Stimulated activated effector memory CD8-positive, alpha-beta T cell treated with anti-CD3 and anti-CD28 coated beads, Interleukin-12 subunit alpha, Interleukin-12 subunit beta, amount 100 ng/mL, for 72 hours (primary cell): Measurements from ENCODE around the gene GCN1.

Source experiments
- ATAC-seq: fragments of 150-1000 bp; cut with Tn5 transposase; 2 replicates; pipeline ENCODE4 v1.10.0; 2021
- DNase-seq, 2 donors: peaks; one replicate each; pipeline ENCODE4 v3.0.0; 2021 to 2022; ENCODE audit warnings: low spot score in 2 of 2
- H3K27ac Mint-ChIP-seq: one replicate; pipeline ENCODE4 v1.8.0; 2022; ENCODE audit warnings: mild to moderate bottlenecking, mixed read lengths
- H3K36me3 Mint-ChIP-seq: one replicate; pipeline ENCODE4 v1.8.0; 2022; ENCODE audit warnings: mild to moderate bottlenecking, mixed read lengths
- H3K4me1 Mint-ChIP-seq: one replicate; pipeline ENCODE4 v1.8.0; 2022; ENCODE audit warnings: mixed read lengths
- H3K4me3 Mint-ChIP-seq: one replicate; pipeline ENCODE4 v1.8.0; 2022; ENCODE audit warnings: mild to moderate bottlenecking, mixed read lengths
- H3K9me3 Mint-ChIP-seq: one replicate; pipeline ENCODE4 v1.8.0; 2022; ENCODE audit warnings: mixed read lengths

Gene GCN1

DNA sequence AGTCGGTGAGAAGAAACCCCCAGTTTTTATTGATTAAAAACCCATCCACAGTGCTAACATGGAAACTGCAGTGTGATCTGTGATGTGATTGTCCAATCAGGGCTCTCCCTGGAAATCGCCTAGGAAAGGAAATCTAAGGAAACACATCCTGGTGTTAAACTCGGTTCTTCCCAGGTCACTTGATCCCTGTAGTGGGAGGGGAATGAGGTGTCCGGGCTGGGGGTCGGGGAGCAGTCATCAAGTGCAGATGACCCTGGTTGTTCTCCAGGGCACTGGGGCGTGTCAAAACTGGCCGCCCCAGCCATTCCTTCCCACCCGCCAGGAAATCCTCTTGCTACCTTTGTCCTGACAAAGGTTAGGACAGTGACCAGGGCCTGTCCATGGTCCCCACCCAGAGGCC, 98.8 kb downstream of the GCN1 start:
- peaks cover 92% of the 10 kb centered on the region for H3K36me3 Mint-ChIP-seq
- H3K4me3 Mint-ChIP-seq: no peak overlapping the region
- no peak for DNase-seq
- no peak for ATAC-seq
- H3K9me3 Mint-ChIP-seq: no peaks in the 10 kb centered on the region
- peaks cover 23% of the 10 kb centered on the region for H3K4me1 Mint-ChIP-seq
- no peak overlapping the region for H3K27ac Mint-ChIP-seq

DNA sequence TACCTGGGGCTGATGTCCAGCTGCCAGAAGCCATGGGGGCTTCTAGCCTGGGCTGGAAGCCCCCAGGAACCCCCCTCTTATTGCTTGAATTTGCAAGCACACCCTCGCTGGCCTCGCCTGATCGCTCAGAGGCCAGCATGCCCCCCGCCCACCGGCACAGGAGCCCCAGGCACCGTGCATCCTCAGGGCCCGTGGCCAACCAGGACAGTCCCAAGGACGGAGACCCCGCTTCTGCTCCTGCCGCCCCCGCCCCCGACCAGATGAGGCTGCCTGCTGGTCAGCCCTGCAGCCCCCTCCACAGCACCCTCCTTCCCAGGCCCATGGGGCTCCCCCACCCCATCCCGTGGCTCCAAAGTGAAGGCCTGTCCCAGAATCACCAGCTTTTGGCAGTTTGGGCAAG, 99.2 kb downstream of the GCN1 start:
- ATAC-seq (no peak), DNase-seq (no peak)
- H3K27ac Mint-ChIP-seq: no peak overlapping the region
- H3K4me3 Mint-ChIP-seq: no peak overlapping the region
- peaks cover 92% of the 10 kb centered on the region for H3K36me3 Mint-ChIP-seq
- H3K4me1 Mint-ChIP-seq: peaks cover 21% of the 10 kb centered on the region
- no peaks in the 10 kb centered on the region for H3K9me3 Mint-ChIP-seq

DNA sequence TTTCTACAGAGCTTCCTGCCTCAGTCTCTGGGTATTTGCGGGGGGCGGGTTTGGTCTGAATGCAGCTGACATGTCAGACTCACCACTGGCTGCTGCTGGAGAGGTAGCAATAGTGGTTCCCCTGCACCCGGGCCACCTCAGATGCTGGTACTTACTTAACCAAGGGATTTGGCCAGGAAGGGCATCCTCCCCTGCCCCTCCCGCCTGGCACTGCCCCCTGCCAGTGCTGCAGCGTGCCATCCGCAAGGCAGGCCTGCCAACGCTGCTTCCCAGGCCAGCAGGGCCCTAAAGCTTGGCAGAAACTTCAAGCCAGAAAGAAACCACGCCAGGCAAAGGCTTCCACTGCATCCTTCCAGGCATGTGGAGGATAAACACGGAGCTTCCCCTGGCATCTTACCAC, 100.0 kb downstream of the GCN1 start:
- peak overlapping the region; percentile 65 for H3K27ac Mint-ChIP-seq
- ATAC-seq (no peak), DNase-seq (no peak)
- no peaks in the 10 kb centered on the region for H3K9me3 Mint-ChIP-seq
- H3K36me3 Mint-ChIP-seq: peaks cover 92% of the 10 kb centered on the region
- H3K4me1 Mint-ChIP-seq: peaks cover 16% of the 10 kb centered on the region
- no peak overlapping the region for H3K4me3 Mint-ChIP-seq

DNA sequence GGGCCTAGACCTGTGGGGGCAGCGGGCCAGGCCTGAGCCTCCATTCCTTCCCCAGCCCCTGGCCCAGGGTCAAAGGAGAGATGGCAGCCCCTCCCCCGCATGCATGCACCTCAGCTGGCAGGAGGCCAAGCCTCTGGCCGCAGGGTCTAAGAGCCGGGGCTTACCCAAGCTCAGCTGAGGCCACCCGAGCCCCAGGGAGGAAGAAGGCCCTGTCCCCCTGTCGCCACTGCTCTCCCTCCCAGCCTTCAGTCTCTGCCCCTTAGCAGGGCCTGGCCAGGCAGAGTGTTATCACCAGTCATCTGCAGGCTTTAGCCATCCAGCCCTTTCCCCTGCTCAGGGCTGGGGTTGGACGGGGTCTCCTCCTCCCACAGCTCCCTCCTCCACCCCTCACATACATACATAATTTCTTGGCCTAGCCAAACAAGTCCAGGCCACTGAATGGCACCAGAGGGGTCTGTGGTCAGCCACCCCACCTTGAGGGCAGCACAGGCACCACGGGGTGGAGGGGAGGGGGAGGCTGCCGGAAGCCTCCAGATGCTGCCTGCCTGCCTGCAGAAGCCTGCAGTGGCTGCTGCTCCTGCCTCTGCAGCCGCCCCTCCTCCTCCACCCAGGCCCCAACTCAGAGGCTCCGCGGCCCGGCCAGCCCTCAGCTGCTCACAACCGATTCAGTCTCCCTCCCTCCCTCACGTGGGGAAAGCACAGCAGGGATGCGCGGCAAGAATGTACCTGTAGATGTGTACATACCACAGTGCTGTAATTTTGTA, 100.7 kb downstream of the GCN1 start:
- H3K27ac Mint-ChIP-seq: peak overlapping the region; percentile 65
- peaks cover 16% of the 10 kb centered on the region for H3K4me1 Mint-ChIP-seq
- DNase-seq (no peak), ATAC-seq (peak; percentile 6)
- no peak overlapping the region for H3K4me3 Mint-ChIP-seq
- H3K36me3 Mint-ChIP-seq: peaks cover 93% of the 10 kb centered on the region
- no peaks in the 10 kb centered on the region for H3K9me3 Mint-ChIP-seq

DNA sequence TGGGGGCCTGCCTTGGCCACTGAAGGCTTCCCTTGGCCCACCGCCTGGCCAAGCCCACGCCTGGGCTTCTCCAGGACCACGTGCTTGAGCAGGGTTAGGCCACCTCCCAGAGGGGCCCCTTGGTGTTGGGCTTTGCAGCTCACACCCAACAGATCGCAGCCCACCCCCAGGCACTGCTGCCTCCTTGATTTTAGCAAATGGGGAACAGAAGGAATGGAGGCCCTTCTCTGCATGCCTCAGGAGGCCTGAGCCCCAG, 101.3 kb downstream of the GCN1 start:
- peaks cover 16% of the 10 kb centered on the region for H3K4me1 Mint-ChIP-seq
- H3K9me3 Mint-ChIP-seq: no peaks in the 10 kb centered on the region
- ATAC-seq (peak; percentile 8), DNase-seq (peak in 1 of 2 donors; percentile 47)
- H3K4me3 Mint-ChIP-seq: no peak overlapping the region
- peak overlapping the region; percentile 65 for H3K27ac Mint-ChIP-seq
- peaks cover 94% of the 10 kb centered on the region for H3K36me3 Mint-ChIP-seq

DNA sequence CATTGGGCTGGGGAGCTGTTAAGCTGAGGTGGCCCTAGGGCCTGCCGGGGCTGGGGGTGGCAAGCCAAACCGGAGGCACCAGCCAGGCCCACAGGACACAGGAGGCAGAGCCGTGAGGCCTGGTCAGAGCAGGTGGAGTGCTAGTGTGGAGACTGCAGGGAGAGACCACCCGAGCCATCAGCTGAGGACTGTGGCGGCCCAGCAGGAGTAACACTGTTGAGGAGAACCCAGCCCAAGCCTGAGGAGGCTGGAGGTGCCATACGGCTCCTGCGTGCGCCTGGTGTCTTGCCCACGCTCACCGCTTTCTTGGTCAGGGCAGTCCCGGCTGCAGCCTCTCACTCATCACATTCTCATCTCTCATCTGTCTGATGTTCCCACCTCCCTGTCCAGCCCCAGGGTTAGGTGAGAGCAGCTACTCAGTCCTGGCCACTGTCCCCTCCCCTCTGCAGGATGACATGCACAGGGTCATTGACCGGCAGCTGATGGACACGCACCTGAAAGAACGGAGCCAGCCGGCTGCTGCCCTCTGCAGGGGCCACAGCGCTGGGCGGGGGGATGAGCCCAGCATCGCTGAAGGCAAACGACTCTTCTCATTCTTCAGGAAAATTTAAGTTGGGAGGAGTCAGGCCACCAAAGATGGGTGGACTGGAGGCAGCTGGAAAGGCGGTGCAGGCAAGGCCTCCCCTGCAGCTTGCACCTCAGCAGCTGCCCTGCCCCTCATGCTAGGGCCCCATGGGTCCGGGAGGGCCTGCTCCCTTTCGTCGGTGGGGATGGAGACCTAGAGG, 101.8 kb downstream of the GCN1 start:
- H3K4me1 Mint-ChIP-seq: peaks cover 17% of the 10 kb centered on the region
- no peaks in the 10 kb centered on the region for H3K9me3 Mint-ChIP-seq
- H3K4me3 Mint-ChIP-seq: no peak overlapping the region

DNA sequence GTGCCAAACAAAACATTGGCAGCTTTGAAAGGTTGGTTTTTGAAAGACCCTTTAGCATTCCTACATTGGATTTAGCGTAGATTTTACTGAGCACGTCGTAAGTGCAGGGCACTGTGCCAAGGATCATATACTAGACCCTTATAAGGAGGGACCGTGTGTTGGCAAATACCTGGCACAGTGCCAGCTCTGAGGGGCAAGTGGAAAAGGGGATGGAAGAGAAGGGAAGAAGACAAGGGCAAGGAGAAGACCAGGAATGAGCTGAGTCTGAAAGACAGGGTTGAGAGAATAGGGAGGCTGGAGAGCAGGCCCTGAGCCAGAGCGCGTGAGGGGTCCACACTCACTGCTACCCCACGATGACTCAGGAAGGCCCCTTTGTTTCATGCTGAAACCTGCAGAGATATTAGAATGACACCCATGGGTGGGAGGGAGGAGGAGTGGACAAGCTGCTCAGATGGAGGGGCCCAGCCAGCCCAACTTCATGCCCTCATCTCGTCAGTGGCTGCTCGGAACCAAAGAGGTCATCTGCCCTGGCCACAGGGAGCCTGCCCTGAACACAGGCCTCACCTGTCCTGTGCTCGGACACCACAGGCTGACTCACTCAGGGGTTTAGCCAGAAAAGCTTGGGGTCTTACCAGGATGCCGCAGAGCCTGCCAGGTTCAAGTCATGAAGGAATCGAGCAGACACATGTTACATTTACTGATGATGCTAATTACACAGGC, 103.0 kb downstream of the GCN1 start:
- no peak overlapping the region for H3K4me3 Mint-ChIP-seq
- peak overlapping the region; percentile 82 for H3K27ac Mint-ChIP-seq
- H3K36me3 Mint-ChIP-seq: peaks cover 93% of the 10 kb centered on the region
- DNase-seq: no peak
- peaks cover 29% of the 10 kb centered on the region for H3K4me1 Mint-ChIP-seq
- no peaks in the 10 kb centered on the region for H3K9me3 Mint-ChIP-seq
- no peak for ATAC-seq

More for the DNA sequence above, 101.8 kb downstream of the GCN1 start:
- DNase-seq (peak in 1 of 2 donors; percentile 47), ATAC-seq (peak; percentile 5)
- peak overlapping the region; percentile 82 for H3K27ac Mint-ChIP-seq
- H3K36me3 Mint-ChIP-seq: peaks cover 94% of the 10 kb centered on the region

DNA sequence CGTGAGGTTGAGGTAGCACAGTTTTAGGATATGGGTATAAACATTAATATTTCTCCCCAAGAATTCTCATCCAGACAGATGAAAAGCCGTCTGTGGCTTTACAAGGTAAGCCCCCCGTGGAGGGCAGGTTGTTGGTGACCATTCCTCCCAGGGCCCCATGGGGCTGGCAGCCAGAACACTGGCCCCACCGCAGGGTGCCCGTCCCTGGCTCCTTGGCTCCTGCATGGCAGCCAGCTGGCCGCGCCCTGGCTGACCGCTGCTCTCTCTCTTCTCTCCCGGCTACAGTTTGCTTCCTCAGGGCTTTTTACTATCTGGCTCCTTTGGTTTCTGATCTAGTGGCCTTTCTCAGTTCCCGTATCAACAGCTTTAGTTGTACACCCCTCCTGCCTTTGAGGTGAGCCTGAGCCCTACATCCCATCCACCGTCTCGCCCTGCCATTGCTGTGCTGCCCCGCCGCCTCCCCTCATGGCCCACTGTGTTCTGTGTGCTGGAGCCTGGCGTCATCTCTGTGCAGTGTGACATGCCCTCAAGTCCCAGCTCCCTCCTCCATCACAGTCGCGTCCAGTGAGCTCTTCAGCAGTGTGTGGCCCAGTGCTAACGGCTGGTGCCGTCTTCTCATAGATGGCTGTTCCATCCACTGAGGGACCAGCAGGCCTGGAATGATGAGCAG, 103.8 kb downstream of the GCN1 start:
- Mint-ChIP-seq H3K27ac (peak overlapping the region; percentile 82), H3K36me3 (peaks cover 91% of the 10 kb centered on the region), H3K9me3 (no peaks in the 10 kb centered on the region), H3K4me1 (peaks cover 35% of the 10 kb centered on the region), H3K4me3 (no peak overlapping the region)
- ATAC-seq (no peak), DNase-seq (no peak)

DNA sequence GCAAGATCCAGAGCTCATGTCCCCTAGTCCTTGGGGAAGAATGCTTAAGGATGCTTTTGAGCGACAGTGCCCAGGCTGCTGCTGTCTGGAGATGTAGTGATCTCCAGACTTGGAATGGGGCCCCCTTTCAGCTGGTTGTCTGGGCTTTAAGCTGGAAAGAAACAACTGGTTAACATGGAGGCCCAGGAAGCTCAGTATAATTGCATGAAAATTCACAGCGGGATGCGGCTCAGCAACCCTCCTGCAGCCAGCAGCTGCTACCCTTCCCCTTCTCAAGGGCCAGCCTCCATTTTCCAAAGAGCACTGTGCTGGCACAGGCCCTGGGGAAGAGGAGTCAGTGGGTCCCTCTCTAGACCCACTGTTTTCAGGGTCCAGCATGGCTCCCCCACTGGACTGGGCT, 104.3 kb downstream of the GCN1 start:
- no peak for ATAC-seq
- Mint-ChIP-seq H3K9me3 (no peaks in the 10 kb centered on the region), H3K27ac (peak overlapping the region; percentile 82), H3K36me3 (peaks cover 91% of the 10 kb centered on the region), H3K4me3 (no peak overlapping the region), H3K4me1 (peaks cover 35% of the 10 kb centered on the region)
- DNase-seq: peak in 1 of 2 donors; percentile 47

DNA sequence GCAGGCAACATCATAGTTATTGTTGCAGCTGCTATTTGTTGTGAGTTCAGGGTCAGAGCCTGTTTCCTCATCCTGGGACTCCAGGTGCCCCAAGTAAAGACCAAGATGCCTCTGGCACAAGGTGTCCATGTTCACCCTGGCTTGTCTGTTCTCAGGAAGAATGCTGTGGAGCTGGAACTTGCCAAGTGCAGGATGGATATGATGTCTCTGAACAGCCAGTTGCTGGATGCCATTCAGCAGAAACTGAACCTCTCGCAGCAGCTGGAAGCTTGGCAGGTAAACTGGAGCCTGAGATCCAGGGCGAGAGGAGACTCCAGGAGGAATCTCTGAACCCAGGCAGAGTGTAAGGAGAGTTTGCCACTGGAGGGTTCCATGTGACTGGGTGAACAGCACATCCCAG, 104.7 kb downstream of the GCN1 start:
- DNase-seq (no peak), ATAC-seq (no peak)
- peaks cover 35% of the 10 kb centered on the region for H3K4me1 Mint-ChIP-seq
- peak overlapping the region; percentile 82 for H3K27ac Mint-ChIP-seq
- no peak overlapping the region for H3K4me3 Mint-ChIP-seq
- H3K36me3 Mint-ChIP-seq: peaks cover 91% of the 10 kb centered on the region
- H3K9me3 Mint-ChIP-seq: no peaks in the 10 kb centered on the region

DNA sequence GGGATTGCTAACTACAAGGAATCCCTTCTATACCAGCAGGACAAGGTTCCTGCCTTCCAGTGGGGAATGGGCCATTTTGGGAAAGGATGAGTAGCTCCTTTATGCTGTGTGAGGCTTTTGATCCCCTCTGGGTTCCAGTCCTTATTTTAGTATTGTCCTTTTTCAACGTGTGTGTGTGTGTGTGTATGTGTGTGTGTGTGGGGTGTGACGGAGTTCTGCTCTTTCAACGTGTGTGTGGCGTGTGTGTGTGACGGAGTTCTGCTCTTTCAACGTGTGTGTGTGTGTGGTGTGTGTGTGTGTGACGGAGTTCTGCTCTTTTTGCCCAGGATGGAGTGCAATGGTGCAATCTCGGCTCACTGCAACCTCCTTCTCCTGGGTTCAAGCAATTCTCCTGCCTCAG, 105.4 kb downstream of the GCN1 start:
- no peaks in the 10 kb centered on the region for H3K9me3 Mint-ChIP-seq
- DNase-seq (no peak), ATAC-seq (no peak)
- no peak overlapping the region for H3K27ac Mint-ChIP-seq
- H3K4me3 Mint-ChIP-seq: no peak overlapping the region
- peaks cover 91% of the 10 kb centered on the region for H3K36me3 Mint-ChIP-seq
- peaks cover 35% of the 10 kb centered on the region for H3K4me1 Mint-ChIP-seq

DNA sequence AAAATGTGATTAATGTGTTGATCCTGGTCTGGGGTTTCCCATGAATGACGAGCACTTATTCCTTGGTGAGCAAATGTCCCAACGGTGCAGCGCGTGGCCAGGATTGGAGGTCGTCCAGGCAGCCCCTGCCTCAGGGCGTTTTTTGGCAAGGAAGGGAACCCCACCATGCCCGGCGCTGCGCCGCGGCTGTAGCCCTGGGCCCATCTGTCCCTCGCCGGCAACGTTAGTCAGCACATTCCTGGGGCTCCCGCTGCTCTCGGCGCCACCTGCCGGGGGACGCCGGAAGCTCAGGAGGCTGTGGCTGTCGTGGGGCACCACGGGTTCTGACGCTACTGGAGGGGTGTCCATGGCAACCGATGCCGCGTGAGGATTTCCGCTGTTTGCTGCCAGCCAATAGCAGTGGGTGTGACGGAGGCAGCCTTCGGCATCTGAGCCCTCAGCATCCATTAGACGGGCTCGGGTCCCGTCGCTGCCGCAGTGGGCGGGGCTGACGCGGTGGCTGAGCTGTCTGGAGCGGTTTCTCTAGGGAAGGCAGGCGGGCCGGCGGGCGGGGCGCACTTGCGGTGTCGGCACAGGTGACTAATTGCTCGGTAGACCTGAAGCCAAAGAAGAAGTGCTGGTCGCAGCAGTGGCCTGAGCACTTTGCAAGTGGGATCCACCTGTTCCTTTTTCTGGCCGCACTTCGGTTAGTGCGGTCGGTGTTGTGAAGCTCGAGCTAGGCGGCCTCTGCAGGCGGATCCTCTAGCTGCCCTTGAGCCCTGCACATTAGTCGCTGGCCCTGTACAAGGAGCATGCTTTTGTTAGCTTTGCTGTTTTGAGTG, 107.5 kb downstream of the GCN1 start:
- peak; percentile 99 for ATAC-seq
- peaks cover 96% of the 10 kb centered on the region for H3K36me3 Mint-ChIP-seq

DNA sequence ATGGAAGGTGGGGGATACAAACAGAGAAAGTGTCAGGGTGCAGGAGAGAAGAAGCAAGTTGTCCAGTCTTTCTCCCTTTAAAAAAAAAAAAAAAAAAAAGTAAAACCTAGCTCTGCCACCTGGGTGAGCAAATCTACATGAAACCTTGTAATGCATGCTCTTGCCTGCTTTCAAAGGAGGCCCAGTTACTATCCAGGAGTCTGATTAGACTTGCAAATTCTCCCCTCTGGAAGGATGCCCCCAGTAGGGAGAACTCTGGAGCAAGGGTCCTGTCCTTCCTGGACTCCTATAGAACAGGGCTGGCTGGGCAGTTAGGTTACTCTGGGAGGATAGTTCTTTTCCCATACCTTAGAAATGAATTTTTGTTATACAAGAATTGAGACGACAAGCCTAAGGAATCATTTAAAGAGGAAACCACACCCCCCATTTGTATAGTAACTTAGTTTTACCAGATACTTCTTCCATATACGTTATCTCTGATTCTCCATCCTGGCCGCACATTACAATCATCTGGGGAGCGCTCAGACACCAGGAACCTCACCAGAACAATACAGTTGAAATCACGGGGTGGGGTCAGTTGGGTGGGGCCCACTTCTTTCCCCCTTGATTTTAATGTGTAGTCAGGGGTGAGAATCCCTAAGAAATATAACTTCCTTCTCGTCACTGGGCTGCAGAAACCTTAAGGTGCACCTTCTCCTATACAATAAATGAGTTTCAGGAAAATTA, 108.4 kb downstream of the GCN1 start:
- DNase-seq: no peak
- peak overlapping the region; percentile 61 for H3K4me3 Mint-ChIP-seq
- ATAC-seq: no peak
- peak overlapping the region; percentile 92 for H3K27ac Mint-ChIP-seq
- H3K9me3 Mint-ChIP-seq: no peaks in the 10 kb centered on the region
- H3K36me3 Mint-ChIP-seq: peaks cover 96% of the 10 kb centered on the region
- H3K4me1 Mint-ChIP-seq: peaks cover 24% of the 10 kb centered on the region

More for the DNA sequence above, 107.5 kb downstream of the GCN1 start:
- Mint-ChIP-seq H3K9me3 (no peaks in the 10 kb centered on the region), H3K4me3 (peak overlapping the region; percentile 61), H3K27ac (peak overlapping the region; percentile 92), H3K4me1 (peaks cover 30% of the 10 kb centered on the region)
- DNase-seq: peak; percentile 99 to 100

DNA sequence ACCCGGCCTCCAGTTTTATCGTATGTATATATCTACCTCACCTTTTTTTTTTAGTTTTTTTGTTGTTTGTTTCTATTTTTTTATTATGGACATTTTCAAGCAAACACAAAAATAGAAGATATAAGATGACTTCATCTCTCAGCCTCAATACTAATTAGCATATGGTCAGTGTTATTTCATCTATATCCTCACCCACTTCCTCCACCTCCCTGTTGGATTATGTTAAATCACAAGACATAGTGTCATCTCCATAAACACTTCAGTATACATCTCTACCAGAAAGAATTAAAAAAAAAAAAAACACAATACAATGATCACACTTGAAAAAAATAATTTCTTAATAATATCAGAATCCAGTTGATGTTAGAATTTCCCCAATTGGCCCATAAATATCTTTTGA, 112.9 kb downstream of the GCN1 start:
- no peak for ATAC-seq
- peak overlapping the region; percentile 30 for H3K27ac Mint-ChIP-seq
- peaks cover 13% of the 10 kb centered on the region for H3K4me1 Mint-ChIP-seq
- H3K36me3 Mint-ChIP-seq: peaks cover 93% of the 10 kb centered on the region
- H3K4me3 Mint-ChIP-seq: no peak overlapping the region
- no peak for DNase-seq
- H3K9me3 Mint-ChIP-seq: no peaks in the 10 kb centered on the region
